PC-3 (cell line): ENCODE results near the gene CCR6.

Experiments used
- EZH2 ChIP-seq: fragments of 300-600 bp; sonication (generic); IDR thresholded peaks from one replicate; pipeline ENCODE4 v1.6.1; 2017; ENCODE audit warnings: antibody characterized with exemption, mild to moderate bottlenecking, low read length; ENCODE audit not compliant: unreplicated experiment
- EZH2phosphoT487 ChIP-seq: fragments of 300-600 bp; sonication (generic); IDR thresholded peaks from 2 replicates; pipeline ENCODE4 v1.6.1; 2018; ENCODE audit warnings: mild to moderate bottlenecking, antibody characterized with exemption, low read length, borderline replicate concordance
- TF ChIP-seq, protein P1 (sequence below): fragments of 300-600 bp; sonication (generic); conservative IDR thresholded peaks from 2 replicates; pipeline ENCODE4 v1.5.1; 2017; ENCODE audit warnings: antibody characterized with exemption, low read depth, mild to moderate bottlenecking, low read length

DNA sequence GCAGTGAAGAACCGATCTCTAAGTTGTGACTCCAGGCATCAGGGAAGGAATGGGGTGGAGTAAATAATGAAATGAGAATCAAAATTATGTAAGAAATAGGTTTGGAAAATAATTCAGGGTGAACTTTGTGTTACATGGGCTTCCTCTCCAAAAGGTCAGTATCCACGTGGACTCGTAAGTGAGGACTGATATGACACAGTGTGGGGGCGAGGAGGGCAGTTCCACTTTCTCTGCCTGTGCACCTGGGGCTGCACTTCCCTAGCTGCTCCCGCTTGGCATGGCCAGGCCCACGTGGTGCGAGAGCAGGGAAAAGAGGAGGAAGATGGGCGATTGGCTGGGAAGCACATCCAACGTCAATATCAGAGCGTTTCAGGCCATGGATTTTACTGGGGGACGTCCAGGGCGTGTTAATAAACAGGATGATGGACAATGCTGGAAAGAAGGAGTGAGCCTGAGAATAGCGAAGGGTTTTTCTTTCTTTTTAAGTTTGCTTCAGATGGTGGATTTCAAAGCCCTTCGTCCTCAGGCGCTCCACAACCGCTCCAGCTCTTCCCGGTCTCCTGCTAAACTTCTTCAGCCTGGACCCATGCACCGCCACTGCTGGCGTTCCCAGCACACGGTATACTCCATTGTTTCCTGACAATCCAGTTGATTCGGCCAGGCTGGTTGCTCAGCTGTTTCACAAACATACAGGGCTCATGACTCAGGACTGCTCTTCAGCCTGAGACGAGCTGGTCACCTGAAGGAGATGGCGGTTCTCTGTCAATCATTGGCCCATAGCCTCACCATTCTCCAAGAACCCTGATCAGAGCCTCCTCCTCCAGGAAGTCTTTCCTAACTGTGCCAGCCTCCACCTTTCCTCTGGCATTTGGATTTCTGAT, 11.8 kb downstream of the CCR6 start:
- TF ChIP-seq EZH2phosphoT487 (no peak), EZH2 (no peak)
- TF ChIP-seq, protein P1, sequence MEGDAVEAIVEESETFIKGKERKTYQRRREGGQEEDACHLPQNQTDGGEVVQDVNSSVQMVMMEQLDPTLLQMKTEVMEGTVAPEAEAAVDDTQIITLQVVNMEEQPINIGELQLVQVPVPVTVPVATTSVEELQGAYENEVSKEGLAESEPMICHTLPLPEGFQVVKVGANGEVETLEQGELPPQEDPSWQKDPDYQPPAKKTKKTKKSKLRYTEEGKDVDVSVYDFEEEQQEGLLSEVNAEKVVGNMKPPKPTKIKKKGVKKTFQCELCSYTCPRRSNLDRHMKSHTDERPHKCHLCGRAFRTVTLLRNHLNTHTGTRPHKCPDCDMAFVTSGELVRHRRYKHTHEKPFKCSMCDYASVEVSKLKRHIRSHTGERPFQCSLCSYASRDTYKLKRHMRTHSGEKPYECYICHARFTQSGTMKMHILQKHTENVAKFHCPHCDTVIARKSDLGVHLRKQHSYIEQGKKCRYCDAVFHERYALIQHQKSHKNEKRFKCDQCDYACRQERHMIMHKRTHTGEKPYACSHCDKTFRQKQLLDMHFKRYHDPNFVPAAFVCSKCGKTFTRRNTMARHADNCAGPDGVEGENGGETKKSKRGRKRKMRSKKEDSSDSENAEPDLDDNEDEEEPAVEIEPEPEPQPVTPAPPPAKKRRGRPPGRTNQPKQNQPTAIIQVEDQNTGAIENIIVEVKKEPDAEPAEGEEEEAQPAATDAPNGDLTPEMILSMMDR, result no peak
